Lower leg skin (tissue), 4 donors: ENCODE results near the gene PCSK5. TPM values are rescaled to one million over a fixed set of nuclear protein-coding genes. Genes with fewer than 3 reads are reported as not detected.

Experiments
- DNase-seq, 2 donors: peaks; one replicate each; pipeline ENCODE4 v3.0.0-alpha.2; 2019; ENCODE audit warnings: low spot score in 2 of 2
- H3K4me3 ChIP-seq: fragments of 200-600 bp; sonication (generic); 2 replicates; pipeline ENCODE4 v1.5.1; 2017; ENCODE audit warnings: mild to moderate bottlenecking, low read depth; ENCODE audit not compliant: poor library complexity, severe bottlenecking
- POLR2A ChIP-seq, 2 donors: fragments of 450-650 bp; IDR thresholded peaks; one replicate each; pipeline ENCODE4 v1.6.1; 2016 to 2017; ENCODE audit warnings: antibody characterized with exemption in 2 of 2, mild to moderate bottlenecking in 1 of 2, moderate library complexity in 1 of 2
- WGBS, 2 donors: methylation state at CpG; one replicate each; pipeline ENCODE4 v1.1.5; 2018; 5-methylcytosine and 5-hydroxymethylcytosine counted together
- intact Hi-C: fragments of 100-400 bp; cut with DNase I; formaldehyde crosslinking; loops from one replicate; pipeline ENCODE4 v1.15.0; 2023; ENCODE audit warnings: low total_unique reads
- total RNA-seq, 4 donors: library from RNA; depleted of rRNA; stranded (reverse); fragments of >200 nt; gene quantifications; one replicate each; pipeline ENCODE4 v1.1.0, GENCODE V29; 2016
- TF ChIP-seq, protein P1 (sequence below), 3 donors: fragments of 450-650 bp; IDR thresholded peaks; one replicate each; pipeline ENCODE4 v1.5.1; 2016; ENCODE audit warnings: antibody characterized with exemption in 3 of 3, mild to moderate bottlenecking in 3 of 3, moderate library complexity in 2 of 3

Gene PCSK5
- total RNA-seq, 4 donors from 2014 or later, result 6.4 to 10.8 (median 9.7) TPM

DNA sequence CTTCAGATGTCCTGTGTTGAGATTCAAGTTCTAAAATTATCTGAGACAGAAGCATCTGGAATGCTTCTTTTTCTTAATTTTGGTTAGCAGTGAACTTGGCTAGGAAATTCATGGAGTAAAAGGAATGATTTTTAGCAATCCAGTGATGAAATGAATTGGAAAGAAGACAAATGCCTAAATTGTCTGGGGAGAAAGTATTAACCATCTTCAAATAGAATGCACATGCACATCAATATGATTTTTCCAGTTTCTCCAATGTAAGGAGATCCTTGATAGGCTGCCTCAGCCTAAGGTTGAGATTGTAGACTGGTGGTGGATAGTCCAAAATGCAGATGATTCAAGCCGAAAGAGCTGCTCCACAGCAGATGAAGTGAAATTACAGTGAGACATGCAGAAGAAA lies 106.7 kb downstream of the PCSK5 start:
- intact Hi-C loops, result no loop called here
- TF ChIP-seq POLR2A (IDR thresholded peaks at IDR 0.05), result no peak
- TF ChIP-seq, protein P1, sequence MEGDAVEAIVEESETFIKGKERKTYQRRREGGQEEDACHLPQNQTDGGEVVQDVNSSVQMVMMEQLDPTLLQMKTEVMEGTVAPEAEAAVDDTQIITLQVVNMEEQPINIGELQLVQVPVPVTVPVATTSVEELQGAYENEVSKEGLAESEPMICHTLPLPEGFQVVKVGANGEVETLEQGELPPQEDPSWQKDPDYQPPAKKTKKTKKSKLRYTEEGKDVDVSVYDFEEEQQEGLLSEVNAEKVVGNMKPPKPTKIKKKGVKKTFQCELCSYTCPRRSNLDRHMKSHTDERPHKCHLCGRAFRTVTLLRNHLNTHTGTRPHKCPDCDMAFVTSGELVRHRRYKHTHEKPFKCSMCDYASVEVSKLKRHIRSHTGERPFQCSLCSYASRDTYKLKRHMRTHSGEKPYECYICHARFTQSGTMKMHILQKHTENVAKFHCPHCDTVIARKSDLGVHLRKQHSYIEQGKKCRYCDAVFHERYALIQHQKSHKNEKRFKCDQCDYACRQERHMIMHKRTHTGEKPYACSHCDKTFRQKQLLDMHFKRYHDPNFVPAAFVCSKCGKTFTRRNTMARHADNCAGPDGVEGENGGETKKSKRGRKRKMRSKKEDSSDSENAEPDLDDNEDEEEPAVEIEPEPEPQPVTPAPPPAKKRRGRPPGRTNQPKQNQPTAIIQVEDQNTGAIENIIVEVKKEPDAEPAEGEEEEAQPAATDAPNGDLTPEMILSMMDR (IDR thresholded peaks at IDR 0.05), result no peak
- H3K4me3 ChIP-seq, result no peak overlapping the region
- no peak for DNase-seq
- WGBS, 2 donors, result 61 to 69% methylated on average over 1 of the region's 1 CpG

DNA sequence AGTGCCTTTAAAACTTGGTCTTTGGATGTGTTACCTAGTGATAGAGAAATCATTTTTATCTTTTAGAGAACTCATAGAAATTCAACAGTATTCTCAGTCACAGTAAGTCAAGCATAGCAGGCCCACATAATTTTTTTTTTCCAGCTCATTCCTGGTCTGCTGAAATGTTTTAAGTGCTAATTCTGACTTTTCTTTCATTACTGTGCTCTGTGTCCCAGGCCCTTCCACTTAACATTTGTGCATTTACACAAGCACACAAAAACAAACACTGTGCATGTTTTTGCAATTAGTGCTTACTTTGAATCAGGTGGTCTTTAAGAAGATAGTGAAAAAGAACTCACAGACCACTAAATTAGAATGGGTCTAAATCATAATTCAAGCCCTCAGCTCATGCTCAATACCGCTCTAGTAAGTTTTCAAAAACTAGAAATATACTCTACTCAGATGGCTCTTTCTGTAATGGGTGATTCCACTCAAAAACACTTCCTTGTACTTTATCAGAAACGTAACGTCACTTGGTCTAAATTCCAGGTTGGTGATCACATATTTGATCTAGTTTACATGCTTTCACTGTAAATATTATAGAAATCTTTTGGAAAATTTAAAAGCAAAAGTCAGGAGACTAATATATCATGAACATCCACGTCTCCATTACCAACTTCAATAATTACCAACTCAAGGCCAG lies 107.8 kb downstream of the PCSK5 start:
- intact Hi-C loops, result no loop called here
- TF ChIP-seq, protein P1 (IDR thresholded peaks at IDR 0.05), result no peak
- no peak for TF ChIP-seq POLR2A (IDR thresholded peaks at IDR 0.05)
- DNase-seq, result no peak
- H3K4me3 ChIP-seq, result no peak overlapping the region
- 93 to 95% methylated on average over 4 of the region's 4 CpGs for WGBS, 2 donors

DNA sequence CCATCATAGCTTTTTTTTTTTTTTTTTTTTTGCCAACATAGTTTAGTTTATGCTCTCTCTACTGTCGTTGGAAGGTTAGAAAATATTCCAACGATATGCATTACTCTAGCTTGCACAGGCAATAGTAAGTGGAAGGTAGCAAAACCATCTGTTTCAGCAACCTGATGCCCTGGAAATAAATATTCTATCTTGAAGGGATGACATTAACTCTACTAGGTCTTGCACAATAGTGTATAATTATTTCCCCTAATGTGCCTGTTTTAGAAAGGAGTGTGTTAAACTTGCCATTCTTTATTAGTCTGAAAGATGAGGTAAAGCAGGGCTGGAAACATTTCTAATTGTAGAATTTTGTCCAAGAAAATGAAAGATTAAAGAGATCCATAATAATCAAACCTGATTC lies 111.0 kb downstream of the PCSK5 start:
- TF ChIP-seq, protein P1 (IDR thresholded peaks at IDR 0.05), result no peak
- no peak for TF ChIP-seq POLR2A (IDR thresholded peaks at IDR 0.05)
- WGBS, 2 donors, result 73 to 84% methylated on average over 2 of the region's 2 CpGs
- intact Hi-C loops, result no loop called here

DNA sequence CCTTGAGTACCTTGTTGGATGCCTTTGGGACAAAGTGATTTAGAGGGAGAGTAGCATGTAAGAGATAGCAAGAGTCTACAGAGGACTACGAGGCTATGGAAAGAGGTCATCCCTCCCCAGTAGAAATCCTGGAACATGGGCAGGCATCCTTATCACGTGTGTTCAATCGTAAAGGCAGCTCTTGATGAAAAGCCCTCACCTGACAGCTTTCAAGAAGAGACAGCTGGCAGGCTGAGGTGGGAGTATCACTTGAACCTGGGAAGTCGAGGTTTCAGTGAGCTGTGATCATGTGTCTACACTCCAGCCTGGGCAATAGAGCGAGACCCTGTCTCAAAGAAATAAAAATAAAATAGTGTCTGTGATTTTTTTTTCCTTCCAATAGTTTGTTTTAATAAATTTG lies 112.6 kb downstream of the PCSK5 start:
- intact Hi-C loops, result no loop called here
- no peak for DNase-seq
- no peak overlapping the region for H3K4me3 ChIP-seq
- WGBS, 2 donors, result 90 to 93% methylated on average over 5 of the region's 5 CpGs
- TF ChIP-seq POLR2A (IDR thresholded peaks at IDR 0.05), result no peak
- TF ChIP-seq, protein P1 (IDR thresholded peaks at IDR 0.05), result no peak

More for the DNA sequence above, 111.0 kb downstream of the PCSK5 start:
- DNase-seq, result no peak
- no peak overlapping the region for H3K4me3 ChIP-seq

DNA sequence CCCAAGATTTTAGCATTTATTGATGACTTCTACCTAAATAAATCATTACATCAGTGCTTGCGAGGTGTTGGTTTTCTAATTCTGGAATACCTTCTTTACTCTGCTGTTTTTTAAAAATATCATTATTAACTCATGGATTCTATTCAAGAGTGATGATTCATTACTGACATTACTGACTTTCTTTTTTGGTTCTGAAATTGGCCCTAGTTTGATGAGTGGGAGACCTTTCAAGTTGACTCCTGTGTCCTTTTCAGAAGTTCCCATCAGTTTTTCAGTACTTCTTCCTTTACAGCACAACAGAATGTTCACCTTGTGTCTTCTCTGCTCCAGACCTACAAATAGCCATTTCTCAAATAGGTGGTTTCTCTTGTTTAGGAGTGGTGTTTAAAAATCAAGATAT lies 114.1 kb downstream of the PCSK5 start:
- H3K4me3 ChIP-seq, result no peak overlapping the region
- intact Hi-C loops, result no loop called here
- TF ChIP-seq POLR2A (IDR thresholded peaks at IDR 0.05), result no peak
- TF ChIP-seq, protein P1 (IDR thresholded peaks at IDR 0.05), result no peak
- no peak for DNase-seq
- 63 to 76% methylated on average over 1 of the region's 1 CpG for WGBS, 2 donors

DNA sequence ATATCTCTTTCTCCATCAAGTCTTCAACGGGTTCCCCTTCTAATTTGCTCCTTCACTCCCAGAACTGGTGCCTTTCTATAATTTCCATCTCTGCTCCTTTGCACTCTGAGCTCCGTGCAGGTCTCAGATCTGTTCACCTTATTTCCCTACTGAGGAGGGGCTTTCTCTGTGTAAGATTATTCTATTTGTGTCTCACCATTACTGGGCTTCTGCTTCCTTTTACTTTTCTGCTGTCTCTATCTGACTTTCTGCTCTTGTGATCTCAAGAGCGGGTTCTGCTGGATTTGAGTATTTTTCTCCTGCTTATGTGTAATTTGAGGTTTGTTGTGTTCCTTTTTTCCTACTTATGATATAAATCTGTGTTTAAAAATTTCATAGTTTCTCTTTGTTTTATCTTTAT lies 117.5 kb downstream of the PCSK5 start:
- no peak overlapping the region for H3K4me3 ChIP-seq
- no peak for DNase-seq
- TF ChIP-seq, protein P1 (IDR thresholded peaks at IDR 0.05), result no peak
- TF ChIP-seq POLR2A (IDR thresholded peaks at IDR 0.05), result no peak
- 85 to 87% methylated on average over 3 of the region's 3 CpGs for WGBS, 2 donors
- intact Hi-C loops, result no loop called here
